AG09319 (cell line): Measurements from ENCODE around the gene ARAP1.

ENCODE experiments used
- DNase-seq: peaks from one replicate; pipeline ENCODE4 v3.0.0-alpha.2; 2010; ENCODE audit warnings: low read depth; ENCODE audit errors: extremely low read depth
- TF ChIP-seq, protein P1 (sequence below): IDR thresholded peaks from 2 replicates; pipeline ENCODE4 v1.5.1; 2011; ENCODE audit warnings: low read depth, mild to moderate bottlenecking, inconsistent platforms, low read length, moderate library complexity

The ARAP1 gene

DNA sequence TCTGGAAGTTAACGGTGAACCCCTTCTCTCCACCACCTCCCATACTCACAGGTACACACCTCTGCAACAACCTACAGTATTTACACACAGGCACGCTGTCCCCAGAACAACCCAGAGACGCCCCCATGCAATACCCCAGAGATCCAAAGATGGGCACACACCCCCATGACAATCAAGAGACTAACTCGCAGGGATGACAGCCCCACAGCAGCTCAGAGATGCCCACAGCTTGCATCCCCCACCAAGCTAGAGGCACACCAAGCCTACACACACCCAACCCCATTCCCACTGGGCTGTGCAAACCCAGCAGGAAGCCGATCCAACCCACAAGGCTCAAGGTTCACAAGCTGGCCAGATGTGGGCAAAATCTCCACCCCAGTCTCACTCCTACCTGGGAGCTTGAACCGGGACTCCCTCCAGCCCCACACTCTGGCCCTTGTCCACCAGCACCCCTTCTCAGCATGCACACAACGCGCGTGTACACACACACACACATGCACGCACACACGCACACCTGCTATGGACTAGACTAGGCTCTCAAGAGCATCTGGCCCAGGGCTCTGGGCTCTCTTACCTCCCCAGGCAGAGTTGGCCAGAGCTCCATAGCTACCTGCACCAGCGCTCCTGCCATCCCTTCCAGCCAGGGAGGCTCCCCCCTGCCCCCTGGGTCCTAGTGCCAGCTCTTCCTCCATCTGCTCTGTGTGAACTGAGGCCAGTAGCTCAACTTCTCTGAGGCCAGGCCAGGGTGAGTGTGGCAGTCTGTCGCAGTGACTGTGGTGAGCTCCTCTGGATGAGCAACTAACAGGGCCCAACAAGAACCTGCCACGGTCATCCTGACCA lies 30.1 kb upstream of the ARAP1 start:
- TF ChIP-seq, protein P1, sequence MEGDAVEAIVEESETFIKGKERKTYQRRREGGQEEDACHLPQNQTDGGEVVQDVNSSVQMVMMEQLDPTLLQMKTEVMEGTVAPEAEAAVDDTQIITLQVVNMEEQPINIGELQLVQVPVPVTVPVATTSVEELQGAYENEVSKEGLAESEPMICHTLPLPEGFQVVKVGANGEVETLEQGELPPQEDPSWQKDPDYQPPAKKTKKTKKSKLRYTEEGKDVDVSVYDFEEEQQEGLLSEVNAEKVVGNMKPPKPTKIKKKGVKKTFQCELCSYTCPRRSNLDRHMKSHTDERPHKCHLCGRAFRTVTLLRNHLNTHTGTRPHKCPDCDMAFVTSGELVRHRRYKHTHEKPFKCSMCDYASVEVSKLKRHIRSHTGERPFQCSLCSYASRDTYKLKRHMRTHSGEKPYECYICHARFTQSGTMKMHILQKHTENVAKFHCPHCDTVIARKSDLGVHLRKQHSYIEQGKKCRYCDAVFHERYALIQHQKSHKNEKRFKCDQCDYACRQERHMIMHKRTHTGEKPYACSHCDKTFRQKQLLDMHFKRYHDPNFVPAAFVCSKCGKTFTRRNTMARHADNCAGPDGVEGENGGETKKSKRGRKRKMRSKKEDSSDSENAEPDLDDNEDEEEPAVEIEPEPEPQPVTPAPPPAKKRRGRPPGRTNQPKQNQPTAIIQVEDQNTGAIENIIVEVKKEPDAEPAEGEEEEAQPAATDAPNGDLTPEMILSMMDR: no peak
- no peak for DNase-seq

DNA sequence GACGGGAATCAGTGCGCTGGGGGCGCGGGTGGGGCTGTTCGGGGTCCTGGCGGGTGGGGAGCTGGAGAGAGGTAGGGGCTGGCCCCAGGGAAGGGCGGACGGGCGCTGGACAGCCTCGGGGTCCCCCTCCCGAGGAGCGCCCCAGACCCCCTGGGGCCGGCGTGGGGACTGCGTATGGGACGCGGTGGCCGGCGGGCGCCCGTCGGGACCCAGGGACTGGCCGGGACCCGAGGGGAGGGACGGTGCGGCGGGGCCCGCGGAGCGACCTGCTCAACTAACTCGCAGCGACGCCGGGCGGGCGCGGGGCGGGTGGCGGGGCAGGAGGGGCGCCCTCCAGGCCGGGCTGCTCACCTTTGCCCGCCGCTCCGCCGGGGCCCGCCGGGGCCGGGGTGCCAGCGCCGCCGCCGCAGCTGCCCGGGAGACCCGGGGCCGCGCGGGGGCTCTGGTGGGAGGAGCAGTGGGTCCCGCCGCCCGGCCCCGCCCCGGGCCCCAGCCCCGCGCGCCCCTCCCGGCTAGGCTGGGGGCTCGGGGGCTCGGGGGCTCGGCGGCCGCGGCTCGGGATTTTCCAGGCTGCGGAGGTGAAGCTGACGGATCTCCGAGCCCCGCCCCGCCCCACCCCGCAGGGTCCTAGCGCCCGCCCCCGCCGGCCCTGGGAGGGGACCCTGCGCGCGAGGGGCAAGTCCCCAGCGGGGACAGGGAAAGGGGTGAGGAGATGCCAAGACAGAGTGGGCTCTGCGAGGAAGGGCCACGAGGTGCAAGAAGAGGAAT lies 29.3 kb upstream of the ARAP1 start:
- DNase-seq: no peak

DNA sequence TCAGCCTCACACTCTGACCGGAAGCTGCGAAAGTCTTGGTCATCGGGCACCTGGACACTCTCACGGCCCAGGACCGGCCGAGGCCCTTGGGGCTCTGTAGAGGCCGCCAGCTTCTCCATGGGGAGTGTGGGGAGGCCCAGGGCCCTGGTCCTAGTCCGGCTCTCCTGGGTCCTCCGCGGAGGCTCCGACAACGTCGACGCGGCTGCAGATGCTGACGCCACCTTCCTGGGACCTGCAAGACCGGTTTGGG lies 28.8 kb upstream of the ARAP1 start:
- no peak for DNase-seq
- TF ChIP-seq, protein P1: no peak

More for the DNA sequence above, 29.3 kb upstream of the ARAP1 start:
- TF ChIP-seq, protein P1: no peak

DNA sequence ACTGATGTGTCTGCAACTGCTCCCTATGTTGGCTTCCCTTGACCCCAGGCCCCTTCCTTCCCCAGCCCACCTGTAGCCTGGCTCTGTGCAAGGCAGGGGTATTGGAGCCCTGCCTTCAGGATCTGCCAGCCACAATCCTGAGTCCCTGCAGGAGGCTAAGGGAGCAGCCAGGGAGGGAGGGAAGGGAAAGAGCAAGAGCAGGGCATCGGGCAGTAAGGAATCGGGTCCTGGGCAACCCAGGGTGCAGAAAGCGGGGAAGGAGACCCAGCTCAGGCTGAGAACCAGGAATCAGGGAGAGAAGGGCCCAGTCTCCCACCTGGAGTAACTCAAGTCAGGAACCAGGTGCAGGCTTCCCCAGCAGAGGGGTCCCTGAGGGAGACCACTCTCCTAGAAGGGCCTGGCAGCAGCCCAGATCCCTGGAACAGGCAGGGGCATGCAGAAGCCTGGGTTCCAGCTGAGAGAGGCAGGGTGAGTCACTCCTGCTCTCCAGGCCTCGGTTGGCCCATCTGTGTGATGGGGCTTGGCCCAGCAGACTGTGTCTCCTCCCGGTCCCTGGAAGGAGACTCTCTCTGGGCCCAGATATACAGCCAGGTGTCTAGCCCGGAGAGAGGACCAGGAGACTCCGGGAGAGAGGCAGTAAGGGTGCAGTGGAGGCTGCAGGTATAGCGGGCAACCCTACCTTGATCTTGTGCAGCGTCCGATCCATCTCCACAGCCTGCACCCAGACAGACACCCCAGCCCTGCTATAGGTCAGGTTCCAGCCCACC lies 28.3 kb upstream of the ARAP1 start:
- TF ChIP-seq, protein P1: no peak
- DNase-seq: no peak

DNA sequence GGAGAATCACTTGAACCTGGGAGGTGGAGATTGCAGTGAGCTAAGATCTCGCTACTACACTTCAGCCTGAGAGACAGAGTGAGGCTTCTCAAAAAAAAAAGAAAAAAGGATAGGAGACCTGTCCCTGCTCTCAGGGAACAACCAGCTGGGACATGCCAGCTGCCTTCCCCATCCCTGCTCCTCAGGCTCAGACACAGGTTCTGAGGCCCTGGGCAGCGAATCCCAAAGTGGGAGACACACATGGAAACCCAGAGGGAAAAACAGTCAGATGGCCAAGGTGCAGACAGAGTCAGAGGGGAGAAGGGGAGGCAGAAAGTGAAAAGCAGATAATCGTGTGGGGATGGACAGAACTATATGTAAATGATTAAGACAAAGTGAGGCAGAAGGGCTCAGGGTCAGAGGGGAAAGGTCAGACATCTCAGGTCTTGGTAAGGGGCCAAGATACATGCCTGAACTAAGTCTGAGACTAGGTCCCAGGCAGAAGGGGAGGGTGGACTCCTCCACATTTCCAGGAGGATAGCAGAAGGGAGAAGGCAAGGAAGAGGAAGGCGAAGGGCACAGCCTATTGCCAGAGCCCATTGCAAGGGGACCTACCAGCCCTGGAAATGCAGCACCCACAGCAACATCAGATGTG lies 27.4 kb upstream of the ARAP1 start:
- TF ChIP-seq, protein P1: no peak
- DNase-seq: no peak

DNA sequence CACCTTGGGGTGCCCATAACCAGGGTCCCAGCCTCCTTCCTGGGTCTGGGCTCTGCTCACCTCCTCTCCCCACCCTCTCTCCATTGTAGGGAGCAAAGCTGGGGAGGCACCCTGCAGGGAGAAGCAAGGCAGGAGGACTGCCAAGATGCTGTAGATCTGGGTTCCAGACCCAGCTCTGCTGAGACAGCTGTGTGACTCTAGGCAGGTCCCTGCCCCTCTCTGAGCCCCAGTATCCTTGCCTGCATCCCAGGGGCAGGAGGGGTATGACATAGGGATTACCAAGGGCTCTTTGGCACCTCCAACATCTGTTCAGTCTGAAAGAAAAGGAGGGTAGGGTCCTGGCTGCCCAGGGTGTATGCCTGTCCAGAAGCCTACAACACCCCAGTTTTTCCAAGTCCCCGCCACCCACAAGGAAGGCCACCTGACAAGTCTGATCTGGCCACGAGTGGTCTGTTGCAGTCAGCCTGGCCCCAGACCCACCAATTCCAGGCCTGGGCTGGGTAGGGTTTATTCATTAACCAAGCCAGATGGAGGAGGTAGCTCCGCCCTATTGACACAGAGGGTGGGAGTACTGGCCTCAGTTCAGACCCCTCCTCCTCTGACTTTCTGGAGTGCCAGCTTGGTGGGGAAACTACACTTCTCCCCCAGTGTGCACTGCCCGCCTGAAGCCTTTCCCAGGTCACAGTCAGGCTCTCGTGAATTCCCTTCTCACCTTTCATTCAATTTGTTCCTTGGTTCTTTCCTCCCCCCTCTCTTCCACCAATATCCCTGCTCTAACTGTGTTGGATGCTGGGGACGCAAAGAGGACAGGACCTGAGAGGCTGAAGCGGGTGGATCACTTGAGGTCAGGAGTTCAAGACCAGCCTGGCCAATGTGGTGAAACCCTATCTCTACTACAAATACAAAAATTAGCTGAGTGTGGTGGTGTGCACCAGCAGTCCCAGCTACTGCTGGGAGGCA lies 26.6 kb upstream of the ARAP1 start:
- no peak for DNase-seq
- TF ChIP-seq, protein P1: no peak
